Effector memory CD4-positive, alpha-beta T cell (primary cell): ENCODE data around the gene C11orf21.
"Not testable (repeated sequence)": the region's sequence is repeated elsewhere in the genome, so short reads cannot be mapped to it uniquely, and the experiment has no call there.

Experiments used
- DNase-seq, 3 donors: peaks; one replicate each; pipeline ENCODE4 v3.0.0-alpha.2; 2020
- H3K27ac ChIP-seq: 2 replicates; pipeline ENCODE4 v1.7.0; 2013; ENCODE audit warnings: mild to moderate bottlenecking, low read length, moderate library complexity; ENCODE audit not compliant: insufficient read depth, poor library complexity, severe bottlenecking
- H3K27me3 ChIP-seq: replicated peaks from 2 replicates; pipeline ENCODE4 v1.7.0; 2013; ENCODE audit warnings: mild to moderate bottlenecking, low read length; ENCODE audit not compliant: insufficient read depth, control insufficient read depth, poor library complexity, severe bottlenecking
- H3K36me3 ChIP-seq: 2 replicates; pipeline ENCODE4 v1.7.0; 2013; ENCODE audit warnings: mild to moderate bottlenecking, low read length, moderate library complexity; ENCODE audit not compliant: control insufficient read depth, insufficient read depth
- H3K4me1 ChIP-seq: 2 replicates; pipeline ENCODE4 v1.7.0; 2013; ENCODE audit warnings: low read length, mild to moderate bottlenecking; ENCODE audit not compliant: control insufficient read depth, insufficient read depth, poor library complexity, severe bottlenecking
- H3K4me3 ChIP-seq: 2 replicates; pipeline ENCODE4 v1.7.0; 2013; ENCODE audit warnings: low read length, low read depth, mild to moderate bottlenecking; ENCODE audit not compliant: insufficient read depth, poor library complexity, severe bottlenecking
- H3K9me3 ChIP-seq: 2 replicates; pipeline ENCODE4 v1.7.0; 2013; ENCODE audit warnings: mild to moderate bottlenecking, low read length, moderate library complexity; ENCODE audit not compliant: control insufficient read depth

The C11orf21 gene

GRCh38 chr11:2287091-2287490 lies 14.6 kb downstream of the C11orf21 start:
- no peaks in the 10 kb centered on the region for H3K36me3 ChIP-seq
- no peak overlapping the region for H3K27ac ChIP-seq
- no peaks in the 10 kb centered on the region for H3K9me3 ChIP-seq
- H3K4me3 ChIP-seq: no peak overlapping the region
- H3K27me3 ChIP-seq: no peaks in the 10 kb centered on the region
- no peak for DNase-seq
- H3K4me1 ChIP-seq: no peaks in the 10 kb centered on the region

- not testable (repeated sequence) for H3K27ac ChIP-seq, DNase-seq, H3K36me3 ChIP-seq, H3K4me1 ChIP-seq, H3K9me3 ChIP-seq, H3K27me3 ChIP-seq, H3K4me3 ChIP-seq
Observed at GRCh38 chr11:2286350-2286749, 15.4 kb downstream of the C11orf21 start.

- no peak overlapping the region for H3K27ac ChIP-seq
- no peak for DNase-seq
- no peaks in the 10 kb centered on the region for H3K9me3 ChIP-seq
- no peaks in the 10 kb centered on the region for H3K4me1 ChIP-seq
- H3K36me3 ChIP-seq: no peaks in the 10 kb centered on the region
- no peak overlapping the region for H3K4me3 ChIP-seq
- no peaks in the 10 kb centered on the region for H3K27me3 ChIP-seq
Observed at GRCh38 chr11:2280208-2280607, 21.5 kb downstream of the C11orf21 start.

GRCh38 chr11:2277933-2278523 lies 23.7 kb downstream of the C11orf21 start:
- Histone ChIP-seq H3K4me3 (no peak overlapping the region), H3K4me1 (no peaks in the 10 kb centered on the region), H3K36me3 (no peaks in the 10 kb centered on the region), H3K27ac (no peak overlapping the region), H3K9me3 (no peaks in the 10 kb centered on the region), H3K27me3 (no peaks in the 10 kb centered on the region)
- no peak for DNase-seq

- Histone ChIP-seq H3K4me3 (no peak overlapping the region), H3K27ac (no peak overlapping the region), H3K4me1 (no peaks in the 10 kb centered on the region), H3K9me3 (no peaks in the 10 kb centered on the region), H3K36me3 (no peaks in the 10 kb centered on the region), H3K27me3 (no peaks in the 10 kb centered on the region)
- DNase-seq: no peak
Observed at GRCh38 chr11:2277008-2277346, 24.7 kb downstream of the C11orf21 start.

GRCh38 chr11:2276280-2277007 lies 25.3 kb downstream of the C11orf21 start:
- no peak overlapping the region for H3K27ac ChIP-seq
- H3K36me3 ChIP-seq: no peaks in the 10 kb centered on the region
- H3K4me1 ChIP-seq: no peaks in the 10 kb centered on the region
- DNase-seq: no peak
- H3K4me3 ChIP-seq: no peak overlapping the region
- H3K27me3 ChIP-seq: peaks cover 2% of the 10 kb centered on the region
- no peaks in the 10 kb centered on the region for H3K9me3 ChIP-seq

GRCh38 chr11:2275334-2276279 lies 26.1 kb downstream of the C11orf21 start:
- Histone ChIP-seq H3K9me3 (no peaks in the 10 kb centered on the region), H3K27me3 (peaks cover 10% of the 10 kb centered on the region), H3K36me3 (no peaks in the 10 kb centered on the region), H3K27ac (no peak overlapping the region), H3K4me3 (no peak overlapping the region), H3K4me1 (peaks cover 3% of the 10 kb centered on the region)
- DNase-seq: no peak

GRCh38 chr11:2273771-2274170 lies 27.9 kb downstream of the C11orf21 start:
- no peaks in the 10 kb centered on the region for H3K9me3 ChIP-seq
- no peak overlapping the region for H3K27ac ChIP-seq
- no peak overlapping the region for H3K4me3 ChIP-seq
- no peaks in the 10 kb centered on the region for H3K36me3 ChIP-seq
- peaks cover 11% of the 10 kb centered on the region for H3K4me1 ChIP-seq
- DNase-seq: no peak
- H3K27me3 ChIP-seq: peaks cover 24% of the 10 kb centered on the region

GRCh38 chr11:2273311-2273710 lies 28.4 kb downstream of the C11orf21 start:
- Histone ChIP-seq H3K4me1 (peaks cover 11% of the 10 kb centered on the region), H3K4me3 (no peak overlapping the region), H3K27ac (no peak overlapping the region), H3K36me3 (no peaks in the 10 kb centered on the region), H3K9me3 (no peaks in the 10 kb centered on the region), H3K27me3 (peaks cover 28% of the 10 kb centered on the region)
- DNase-seq: no peak

- Histone ChIP-seq H3K4me1 (peaks cover 11% of the 10 kb centered on the region), H3K36me3 (no peaks in the 10 kb centered on the region), H3K4me3 (no peak overlapping the region), H3K9me3 (no peaks in the 10 kb centered on the region), H3K27me3 (peaks cover 30% of the 10 kb centered on the region), H3K27ac (no peak overlapping the region)
- DNase-seq: no peak
Observed at GRCh38 chr11:2272946-2273280, 28.8 kb downstream of the C11orf21 start.
